ENCODE data around the gene FOXP1.

GRCh38 chr3:71187715-71188114 is 395.8 kb downstream of the FOXP1 start:
- TF ChIP-seq CTCF (IDR thresholded peaks at IDR 0.05) (no peak), TCF7L2 (IDR thresholded peaks at IDR 0.05; ENCODE audit: low read depth, low read length) (no peak), POLR2AphosphoS5 (IDR thresholded peaks at IDR 0.05; ENCODE audit: low read depth, low read length) (no peak), REST (IDR thresholded peaks at IDR 0.05; ENCODE audit: insufficient read depth in 1 of 2, low read depth in 2 of 2, low read length in 1 of 2) (no peak)

All from Panc1 (cell line).